NCI-H460 (cell line): ENCODE results near the gene ARHGAP23. TPM values are rescaled to one million over a fixed set of nuclear protein-coding genes. Genes with fewer than 3 reads are reported as not detected.
"Not testable (repeated sequence)": the region's sequence is repeated elsewhere in the genome, so short reads cannot be mapped to it uniquely, and the experiment has no call there.

ENCODE experiments used
- DNase-seq: peaks from one replicate; pipeline ENCODE4 v3.0.0-alpha.2; 2016; ENCODE audit warnings: low read depth; ENCODE audit errors: extremely low read depth
- total RNA-seq: library from RNA; depleted of rRNA; stranded (reverse); fragments of >200 nt; shearing (Covaris generic); gene quantifications from 2 replicates; pipeline ENCODE4 v1.2.3, GENCODE V29; 2014

The ARHGAP23 gene
- total RNA-seq, 1 experiment from 2014 or later = 11.2 TPM

- DNase-seq = not testable (repeated sequence)
Measured at GRCh38 chr17:38478667-38479066, 50.4 kb downstream of the ARHGAP23 start.

- DNase-seq = not testable (repeated sequence)
Measured at GRCh38 chr17:38482039-38482699, 53.9 kb downstream of the ARHGAP23 start.

- not testable (repeated sequence) for DNase-seq
Measured at GRCh38 chr17:38482700-38483043, 54.4 kb downstream of the ARHGAP23 start.

- DNase-seq = peak; percentile 49
Measured at GRCh38 chr17:38484242-38485145, 56.2 kb downstream of the ARHGAP23 start.

GRCh38 chr17:38485146-38485468 is 56.8 kb downstream of the ARHGAP23 start:
- no peak for DNase-seq

- DNase-seq = not testable (repeated sequence)
Measured at GRCh38 chr17:38485681-38486298, 57.5 kb downstream of the ARHGAP23 start.

GRCh38 chr17:38489774-38490173 is 61.5 kb downstream of the ARHGAP23 start:
- DNase-seq = not testable (repeated sequence)

- not testable (repeated sequence) for DNase-seq
Measured at GRCh38 chr17:38491346-38492066, 63.2 kb downstream of the ARHGAP23 start.

GRCh38 chr17:38492067-38493040 is 64.1 kb downstream of the ARHGAP23 start:
- DNase-seq = peak; percentile 85

- DNase-seq = not testable (repeated sequence)
Measured at GRCh38 chr17:38494152-38494551, 65.9 kb downstream of the ARHGAP23 start.

GRCh38 chr17:38497656-38498055 is 69.4 kb downstream of the ARHGAP23 start:
- DNase-seq = not testable (repeated sequence)

GRCh38 chr17:38498353-38498752 is 70.1 kb downstream of the ARHGAP23 start:
- no peak for DNase-seq

- DNase-seq = not testable (repeated sequence)
Measured at GRCh38 chr17:38499230-38499629, 71.0 kb downstream of the ARHGAP23 start.

GRCh38 chr17:38501718-38502117 is 73.5 kb downstream of the ARHGAP23 start:
- DNase-seq = not testable (repeated sequence)

- not testable (repeated sequence) for DNase-seq
Measured at GRCh38 chr17:38503286-38503913, 75.1 kb downstream of the ARHGAP23 start.

- no peak for DNase-seq
Measured at GRCh38 chr17:38504216-38504615, 76.0 kb downstream of the ARHGAP23 start.

- no peak for DNase-seq
Measured at GRCh38 chr17:38507436-38507835, 79.2 kb downstream of the ARHGAP23 start.

GRCh38 chr17:38507921-38508569 is 79.8 kb downstream of the ARHGAP23 start:
- no peak for DNase-seq

- DNase-seq = no peak
Measured at GRCh38 chr17:38508570-38508950, 80.3 kb downstream of the ARHGAP23 start.
